Trophoblast cell (in vitro differentiated cells and primary cell): ENCODE results near the gene ACSM4. TPM values are rescaled to one million over a fixed set of nuclear protein-coding genes. Genes with fewer than 3 reads are reported as not detected.

ENCODE experiments used
- DNase-seq, 2 donors: peaks; one replicate each; pipeline ENCODE4 v3.0.0-alpha.2; 2016
- H2AFZ ChIP-seq: 2 replicates; pipeline ENCODE4 v1.6.1; 2013; ENCODE audit warnings: low read length, moderate library complexity, mild to moderate bottlenecking; ENCODE audit not compliant: insufficient read depth, poor library complexity
- H2AK5ac ChIP-seq: 2 replicates; pipeline ENCODE4 v1.6.1; 2013; ENCODE audit warnings: mild to moderate bottlenecking, low read length
- H2BK120ac ChIP-seq: 2 replicates; pipeline ENCODE4 v1.6.1; 2013; ENCODE audit warnings: low read length, mild to moderate bottlenecking, moderate library complexity; ENCODE audit not compliant: insufficient read depth, poor library complexity
- H2BK12ac ChIP-seq: 2 replicates; pipeline ENCODE4 v1.6.1; 2013; ENCODE audit warnings: mild to moderate bottlenecking, low read length, moderate library complexity
- H2BK5ac ChIP-seq: 2 replicates; pipeline ENCODE4 v1.6.1; 2013; ENCODE audit warnings: low read length, low read depth, moderate library complexity, mild to moderate bottlenecking; ENCODE audit not compliant: poor library complexity
- H3K14ac ChIP-seq: 2 replicates; pipeline ENCODE4 v1.6.1; 2013; ENCODE audit warnings: mild to moderate bottlenecking, low read length
- H3K18ac ChIP-seq: 2 replicates; pipeline ENCODE4 v1.6.1; 2013; ENCODE audit warnings: mild to moderate bottlenecking, low read length
- H3K23ac ChIP-seq: 2 replicates; pipeline ENCODE4 v1.6.1; 2013; ENCODE audit warnings: low read length
- H3K27ac ChIP-seq: 2 replicates; pipeline ENCODE4 v1.5.1; 2013; ENCODE audit warnings: low read depth, mild to moderate bottlenecking, inconsistent platforms, low read length, moderate library complexity
- H3K27me3 ChIP-seq: 2 replicates; pipeline ENCODE4 v1.6.1; 2013; ENCODE audit warnings: inconsistent platforms, mild to moderate bottlenecking, low read length, moderate library complexity; ENCODE audit not compliant: insufficient read depth
- H3K36me3 ChIP-seq, 2 experiments: 1 replicate in 1 of 2; 2 replicates in 1 of 2; pipeline ENCODE4 v1.6.1; 2013; ENCODE audit warnings: low read length in 2 of 2, mild to moderate bottlenecking in 2 of 2, moderate library complexity in 1 of 2; ENCODE audit not compliant: insufficient read depth in 2 of 2, control insufficient read depth in 1 of 2
- H3K4ac ChIP-seq: 2 replicates; pipeline ENCODE4 v1.6.1; 2013; ENCODE audit warnings: low read depth, mild to moderate bottlenecking, low read length, moderate library complexity
- H3K4me1 ChIP-seq, 2 experiments: 1 replicate in 1 of 2; 2 replicates in 1 of 2; pipeline ENCODE4 v1.6.1; 2013; ENCODE audit warnings: low read length in 2 of 2, mild to moderate bottlenecking in 2 of 2, moderate library complexity in 1 of 2; ENCODE audit not compliant: insufficient read depth in 2 of 2, control insufficient read depth in 1 of 2
- H3K4me2 ChIP-seq: 2 replicates; pipeline ENCODE4 v1.6.1; 2013; ENCODE audit warnings: inconsistent platforms, mild to moderate bottlenecking, low read length, moderate library complexity
- H3K4me3 ChIP-seq: 2 replicates; pipeline ENCODE4 v1.5.1; 2013; ENCODE audit warnings: mild to moderate bottlenecking, low read depth, low read length, inconsistent platforms
- H3K79me1 ChIP-seq: one replicate; pipeline ENCODE4 v1.6.1; 2013; ENCODE audit warnings: low read length
- H3K79me2 ChIP-seq: 2 replicates; pipeline ENCODE4 v1.6.1; 2013; ENCODE audit warnings: low read length, mild to moderate bottlenecking; ENCODE audit not compliant: control insufficient read depth, insufficient read depth, poor library complexity
- H3K9ac ChIP-seq: 2 replicates; pipeline ENCODE4 v1.6.1; 2013; ENCODE audit warnings: mild to moderate bottlenecking, low read length
- H3K9me3 ChIP-seq: 2 replicates; pipeline ENCODE4 v1.6.1; 2013; ENCODE audit warnings: low read depth, mild to moderate bottlenecking, control low read depth, inconsistent platforms, low read length; ENCODE audit not compliant: insufficient read depth
- H4K12ac ChIP-seq: 2 replicates; pipeline ENCODE4 v1.6.1; 2013; ENCODE audit warnings: low read depth, mild to moderate bottlenecking, low read length, moderate library complexity
- H4K8ac ChIP-seq: 2 replicates; pipeline ENCODE4 v1.6.1; 2013; ENCODE audit warnings: low read depth, mild to moderate bottlenecking, low read length, moderate library complexity
- H4K91ac ChIP-seq: one replicate; pipeline ENCODE4 v1.6.1; 2013; ENCODE audit warnings: low read depth, mild to moderate bottlenecking, low read length, moderate library complexity
- WGBS: extraction: QIAGEN DNeasy Blood & Tissue Kit; methylation state at CpG from one replicate; pipeline ENCODE4 v1.1.7; 2013; ENCODE audit warnings: missing lambda C conversion rate; ENCODE audit not compliant: insufficient read length, insufficient coverage; ENCODE audit errors: extremely low coverage; 5-methylcytosine and 5-hydroxymethylcytosine counted together
- polyA plus RNA-seq: library from polyadenylated mRNA; stranded (reverse); fragments of 200-250 nt; gene quantifications from 2 replicates; pipeline ENCODE4 v1.2.3, GENCODE V29; 2013

The ACSM4 gene, protein sequence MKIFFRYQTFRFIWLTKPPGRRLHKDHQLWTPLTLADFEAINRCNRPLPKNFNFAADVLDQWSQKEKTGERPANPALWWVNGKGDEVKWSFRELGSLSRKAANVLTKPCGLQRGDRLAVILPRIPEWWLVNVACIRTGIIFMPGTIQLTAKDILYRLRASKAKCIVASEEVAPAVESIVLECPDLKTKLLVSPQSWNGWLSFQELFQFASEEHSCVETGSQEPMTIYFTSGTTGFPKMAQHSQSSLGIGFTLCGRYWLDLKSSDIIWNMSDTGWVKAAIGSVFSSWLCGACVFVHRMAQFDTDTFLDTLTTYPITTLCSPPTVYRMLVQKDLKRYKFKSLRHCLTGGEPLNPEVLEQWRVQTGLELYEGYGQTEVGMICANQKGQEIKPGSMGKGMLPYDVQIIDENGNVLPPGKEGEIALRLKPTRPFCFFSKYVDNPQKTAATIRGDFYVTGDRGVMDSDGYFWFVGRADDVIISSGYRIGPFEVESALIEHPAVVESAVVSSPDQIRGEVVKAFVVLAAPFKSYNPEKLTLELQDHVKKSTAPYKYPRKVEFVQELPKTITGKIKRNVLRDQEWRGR
- polyA plus RNA-seq: not detected in 2 replicates

DNA sequence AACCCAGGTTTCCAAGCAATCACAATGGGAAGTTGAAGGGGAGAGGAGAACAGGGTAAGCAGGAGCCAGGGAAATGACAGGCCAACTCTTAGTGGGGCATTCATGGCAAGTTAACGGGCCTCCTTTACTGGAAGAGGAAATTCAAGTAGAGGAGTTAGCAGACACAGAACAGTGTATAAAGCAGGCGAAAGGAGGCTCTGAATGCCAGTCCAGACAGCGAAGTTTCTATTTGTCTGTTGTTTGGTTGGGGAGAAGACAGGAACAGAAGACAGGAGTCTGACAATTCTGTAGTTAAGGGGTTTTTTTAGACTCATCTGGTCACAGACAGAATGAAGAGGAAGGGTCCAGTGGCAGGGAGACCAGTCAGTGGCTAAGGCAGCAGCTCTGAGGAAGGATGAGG is at the start of gene ACSM4:
Gene ACSM4, plus strand, starts transcription at position 301 of the 400 bp plus-strand sequence. CDS start 260 bp downstream, outside the sequence.
- H3K14ac ChIP-seq: no peak within 1 kb of the TSS
- no peak within 1 kb of the TSS for H2AK5ac ChIP-seq
- no peak within 1 kb of the TSS for H3K4me2 ChIP-seq
- H3K79me2 ChIP-seq: no peaks in the 10 kb centered on the region
- no peak within 1 kb of the TSS for H3K23ac ChIP-seq
- no peak within 1 kb of the TSS for H2AFZ ChIP-seq
- H3K27me3 ChIP-seq: no peaks in the 10 kb centered on the region
- no CpG with 5 or more reads among the region's 3 CpGs for WGBS
- no peak within 1 kb of the TSS for H2BK5ac ChIP-seq
- DNase-seq: no peak
- H3K9me3 ChIP-seq: no peaks in the 10 kb centered on the region
- no peak within 1 kb of the TSS for H3K27ac ChIP-seq
- no peak within 1 kb of the TSS for H3K4me3 ChIP-seq
- H4K8ac ChIP-seq: no peak within 1 kb of the TSS
- no peak within 1 kb of the TSS for H3K9ac ChIP-seq
- no peak within 1 kb of the TSS for H2BK120ac ChIP-seq
- H3K4ac ChIP-seq: no peak within 1 kb of the TSS
- no peak within 1 kb of the TSS for H4K12ac ChIP-seq
- no peak within 1 kb of the TSS for H2BK12ac ChIP-seq
- no peak within 1 kb of the TSS for H3K18ac ChIP-seq
- H3K36me3 ChIP-seq: no peaks in the 10 kb centered on the region
- H4K91ac ChIP-seq: no peak within 1 kb of the TSS
- no peaks in the 10 kb centered on the region for H3K4me1 ChIP-seq
- no peaks in the 10 kb centered on the region for H3K79me1 ChIP-seq

DNA sequence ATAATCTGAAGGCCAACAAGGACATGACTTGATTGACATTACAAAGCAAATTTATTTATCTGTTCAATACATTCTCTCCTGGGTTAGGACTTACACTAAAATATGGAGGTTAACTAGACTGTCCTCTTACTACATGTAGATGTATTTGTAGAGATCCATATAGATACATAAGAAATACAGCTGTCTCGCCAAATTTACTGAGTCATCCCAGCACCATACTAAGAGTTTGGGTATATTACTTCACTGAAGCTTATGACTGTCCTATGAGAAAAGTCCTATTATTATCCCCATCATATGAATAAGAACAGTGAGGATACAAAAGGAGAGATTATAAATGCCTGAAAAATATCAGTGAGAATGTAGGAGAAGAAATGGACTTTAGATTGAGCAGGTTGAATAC is 44.8 kb upstream of the ACSM4 start:
- Histone ChIP-seq H3K9ac (no peak overlapping the region), H3K9me3 (no peaks in the 10 kb centered on the region), H3K4me1 (no peaks in the 10 kb centered on the region), H3K4me3 (no peak overlapping the region), H2BK120ac (no peak overlapping the region), H4K91ac (no peak overlapping the region), H2AFZ (no peak overlapping the region), H2BK12ac (no peak overlapping the region), H4K12ac (no peak overlapping the region), H3K79me1 (no peaks in the 10 kb centered on the region), H3K79me2 (no peaks in the 10 kb centered on the region), H2BK5ac (no peak overlapping the region), H3K27ac (no peak overlapping the region), H3K4ac (no peak overlapping the region), H3K36me3 (no peaks in the 10 kb centered on the region), H3K18ac (no peak overlapping the region), H4K8ac (no peak overlapping the region), H3K23ac (no peak overlapping the region), H3K4me2 (no peak overlapping the region), H2AK5ac (no peak overlapping the region), H3K27me3 (no peaks in the 10 kb centered on the region), H3K14ac (no peak overlapping the region)
- no CpG with 5 or more reads among the region's 1 CpG for WGBS
- DNase-seq: no peak

DNA sequence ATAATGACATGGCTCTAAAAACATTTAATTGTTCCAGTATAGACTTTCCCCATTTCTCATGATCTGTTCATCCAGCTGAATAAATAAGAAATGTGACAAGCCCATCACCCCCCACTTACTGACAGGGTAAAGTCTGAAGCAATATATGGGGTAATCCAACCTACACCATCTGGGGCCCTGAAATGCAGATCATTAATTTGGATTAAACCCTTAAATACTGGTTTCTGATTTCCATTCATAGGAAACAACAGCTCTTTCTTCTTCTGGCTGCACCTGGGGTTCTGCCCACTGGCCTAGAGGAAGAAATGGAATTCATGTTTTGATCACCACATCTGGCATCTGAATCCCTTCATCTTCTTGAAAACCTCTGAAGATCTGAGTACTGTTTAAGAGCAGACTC is 39.3 kb upstream of the ACSM4 start:
- no peak overlapping the region for H3K23ac ChIP-seq
- peaks cover 1% of the 10 kb centered on the region for H3K9me3 ChIP-seq
- no peak overlapping the region for H3K27ac ChIP-seq
- no peak overlapping the region for H2BK120ac ChIP-seq
- no peaks in the 10 kb centered on the region for H3K79me1 ChIP-seq
- H3K79me2 ChIP-seq: no peaks in the 10 kb centered on the region
- H3K9ac ChIP-seq: no peak overlapping the region
- no peak overlapping the region for H2BK5ac ChIP-seq
- H3K18ac ChIP-seq: no peak overlapping the region
- no peak overlapping the region for H3K4ac ChIP-seq
- DNase-seq: no peak
- no peak overlapping the region for H3K4me2 ChIP-seq
- no peak overlapping the region for H4K91ac ChIP-seq
- H3K14ac ChIP-seq: no peak overlapping the region
- H2BK12ac ChIP-seq: no peak overlapping the region
- H3K27me3 ChIP-seq: no peaks in the 10 kb centered on the region
- no peak overlapping the region for H3K4me3 ChIP-seq
- no peak overlapping the region for H2AK5ac ChIP-seq
- no peak overlapping the region for H4K12ac ChIP-seq
- H3K4me1 ChIP-seq: no peaks in the 10 kb centered on the region
- no peak overlapping the region for H4K8ac ChIP-seq
- no peaks in the 10 kb centered on the region for H3K36me3 ChIP-seq
- H2AFZ ChIP-seq: no peak overlapping the region

DNA sequence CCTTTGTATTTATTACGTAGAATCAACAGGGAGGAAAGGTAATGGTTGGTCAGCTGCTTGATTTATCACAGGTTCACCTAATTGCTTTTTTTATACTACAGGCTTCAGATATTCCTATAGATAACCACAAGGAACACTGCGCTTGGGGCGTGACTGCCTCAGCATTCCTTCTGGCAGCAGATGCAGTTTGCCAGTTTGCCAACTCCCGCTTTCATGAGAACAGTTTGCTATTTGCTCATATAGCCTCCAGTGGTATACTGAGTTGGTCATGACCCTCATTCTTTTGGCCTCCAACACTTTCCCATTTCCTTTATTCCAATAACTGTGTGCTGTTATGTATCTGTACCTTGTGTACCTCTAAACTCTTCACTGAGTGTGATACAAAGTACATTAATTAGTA is 38.6 kb upstream of the ACSM4 start:
- no peaks in the 10 kb centered on the region for H3K36me3 ChIP-seq
- H3K18ac ChIP-seq: no peak overlapping the region
- peaks cover 1% of the 10 kb centered on the region for H3K9me3 ChIP-seq
- no peak for DNase-seq
- no peak overlapping the region for H3K4me2 ChIP-seq
- no peaks in the 10 kb centered on the region for H3K79me2 ChIP-seq
- no peak overlapping the region for H3K4me3 ChIP-seq
- H4K91ac ChIP-seq: no peak overlapping the region
- no peak overlapping the region for H2BK120ac ChIP-seq
- H3K4me1 ChIP-seq: no peaks in the 10 kb centered on the region
- H2AFZ ChIP-seq: no peak overlapping the region
- H3K14ac ChIP-seq: no peak overlapping the region
- no peaks in the 10 kb centered on the region for H3K79me1 ChIP-seq
- H2BK12ac ChIP-seq: no peak overlapping the region
- H3K23ac ChIP-seq: no peak overlapping the region
- no peak overlapping the region for H4K8ac ChIP-seq
- no CpG with 5 or more reads among the region's 4 CpGs for WGBS
- H2AK5ac ChIP-seq: no peak overlapping the region
- H3K9ac ChIP-seq: no peak overlapping the region
- no peak overlapping the region for H3K4ac ChIP-seq
- H3K27me3 ChIP-seq: no peaks in the 10 kb centered on the region
- H4K12ac ChIP-seq: no peak overlapping the region
- no peak overlapping the region for H3K27ac ChIP-seq
- no peak overlapping the region for H2BK5ac ChIP-seq
